Measurements from ENCODE around the gene ZBTB20. TPM values are rescaled to one million over a fixed set of nuclear protein-coding genes. Genes with fewer than 3 reads are reported as not detected.

The ZBTB20 gene
- total and polyA plus RNA-seq, 4 donors: 0.88 to 83.2 (median 20.4) TPM

DNA sequence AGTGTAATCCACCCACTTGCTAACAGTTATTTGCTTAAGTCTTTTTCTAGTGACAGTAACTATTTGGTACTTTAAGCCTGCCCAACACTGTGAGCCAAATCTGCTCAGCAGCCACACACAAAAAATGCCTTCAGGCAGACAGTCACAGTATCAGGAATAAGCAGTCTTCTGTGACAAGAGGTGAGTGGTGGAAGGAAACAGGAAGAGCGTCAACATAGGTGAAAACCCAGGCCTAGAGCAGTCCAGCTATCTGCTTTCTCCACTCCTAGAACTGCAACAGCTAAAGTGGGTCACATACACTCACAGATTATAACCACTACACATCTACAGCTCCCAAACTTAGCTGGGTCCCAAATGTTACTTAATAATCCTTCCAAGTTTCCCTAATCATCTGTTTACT lies 213.7 kb downstream of the ZBTB20 start (continued):
- TF ChIP-seq, protein P1, sequence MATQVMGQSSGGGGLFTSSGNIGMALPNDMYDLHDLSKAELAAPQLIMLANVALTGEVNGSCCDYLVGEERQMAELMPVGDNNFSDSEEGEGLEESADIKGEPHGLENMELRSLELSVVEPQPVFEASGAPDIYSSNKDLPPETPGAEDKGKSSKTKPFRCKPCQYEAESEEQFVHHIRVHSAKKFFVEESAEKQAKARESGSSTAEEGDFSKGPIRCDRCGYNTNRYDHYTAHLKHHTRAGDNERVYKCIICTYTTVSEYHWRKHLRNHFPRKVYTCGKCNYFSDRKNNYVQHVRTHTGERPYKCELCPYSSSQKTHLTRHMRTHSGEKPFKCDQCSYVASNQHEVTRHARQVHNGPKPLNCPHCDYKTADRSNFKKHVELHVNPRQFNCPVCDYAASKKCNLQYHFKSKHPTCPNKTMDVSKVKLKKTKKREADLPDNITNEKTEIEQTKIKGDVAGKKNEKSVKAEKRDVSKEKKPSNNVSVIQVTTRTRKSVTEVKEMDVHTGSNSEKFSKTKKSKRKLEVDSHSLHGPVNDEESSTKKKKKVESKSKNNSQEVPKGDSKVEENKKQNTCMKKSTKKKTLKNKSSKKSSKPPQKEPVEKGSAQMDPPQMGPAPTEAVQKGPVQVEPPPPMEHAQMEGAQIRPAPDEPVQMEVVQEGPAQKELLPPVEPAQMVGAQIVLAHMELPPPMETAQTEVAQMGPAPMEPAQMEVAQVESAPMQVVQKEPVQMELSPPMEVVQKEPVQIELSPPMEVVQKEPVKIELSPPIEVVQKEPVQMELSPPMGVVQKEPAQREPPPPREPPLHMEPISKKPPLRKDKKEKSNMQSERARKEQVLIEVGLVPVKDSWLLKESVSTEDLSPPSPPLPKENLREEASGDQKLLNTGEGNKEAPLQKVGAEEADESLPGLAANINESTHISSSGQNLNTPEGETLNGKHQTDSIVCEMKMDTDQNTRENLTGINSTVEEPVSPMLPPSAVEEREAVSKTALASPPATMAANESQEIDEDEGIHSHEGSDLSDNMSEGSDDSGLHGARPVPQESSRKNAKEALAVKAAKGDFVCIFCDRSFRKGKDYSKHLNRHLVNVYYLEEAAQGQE (IDR thresholded peaks at IDR 0.05): no peak

DNA sequence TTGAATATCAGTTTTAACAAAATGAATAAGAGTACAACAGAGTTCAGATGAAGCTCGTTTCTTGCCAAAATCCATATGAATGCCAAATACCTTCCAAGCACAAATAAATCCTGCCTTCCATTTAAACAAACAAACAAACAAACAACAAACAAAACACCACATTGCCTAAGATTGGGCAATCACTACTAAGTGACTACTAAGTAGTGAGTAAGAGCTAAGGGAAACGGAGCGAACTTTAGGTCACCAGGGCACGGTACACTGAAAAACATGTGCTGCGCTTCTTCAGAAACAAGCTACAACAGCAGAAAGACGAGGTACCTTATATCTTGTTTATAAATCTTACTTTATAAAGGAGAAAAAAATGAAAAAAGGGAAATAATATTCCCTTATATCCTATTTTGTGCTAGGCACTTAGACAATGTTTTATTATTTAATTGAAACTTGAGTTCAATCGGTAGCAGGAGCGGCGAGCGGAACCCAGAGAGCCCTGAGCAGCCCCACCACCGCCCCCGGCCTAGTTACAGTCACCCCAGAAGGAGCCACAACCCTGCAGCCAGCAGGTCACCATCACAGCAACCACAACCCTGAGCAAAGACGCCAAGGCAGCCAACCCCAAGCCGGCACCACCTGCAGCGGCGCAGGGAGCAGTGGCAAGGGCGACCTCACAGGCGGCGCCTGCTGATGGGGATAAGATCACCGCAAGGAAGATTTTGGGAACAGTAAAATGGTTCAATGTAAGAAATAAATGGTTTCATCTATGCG lies 216.9 kb downstream of the ZBTB20 start:
- H3K27me3 ChIP-seq (ENCODE audit: control insufficient read depth in 4 of 4, insufficient read depth in 4 of 4, low read length in 3 of 4): no peaks in the 10 kb centered on the region
- DNase-seq (ENCODE audit: low spot score): no peak
- H3K9me3 ChIP-seq (ENCODE audit: control insufficient read depth in 4 of 4, low read length in 3 of 4): no peaks in the 10 kb centered on the region
- H3K27ac ChIP-seq (ENCODE audit: low read depth in 1 of 2, low read length in 2 of 2): no peak overlapping the region
- no peaks in the 10 kb centered on the region for H3K36me3 ChIP-seq (ENCODE audit: control insufficient read depth in 4 of 4, insufficient read depth in 3 of 4, low read depth in 1 of 4, low read length in 3 of 4)
- H3K9ac ChIP-seq (ENCODE audit: low read depth in 1 of 2, low read length in 2 of 2): no peak overlapping the region
- no peak overlapping the region for H3K4me3 ChIP-seq (ENCODE audit: low read depth in 1 of 3, low read length in 3 of 3)
- 93% methylated on average over 21 of the region's 21 CpGs for WGBS
- no peaks in the 10 kb centered on the region for H3K4me1 ChIP-seq (ENCODE audit: control insufficient read depth in 4 of 4, insufficient read depth in 4 of 4, low read length in 3 of 4)
- no peak for TF ChIP-seq JUND (IDR thresholded peaks at IDR 0.05)
- TF ChIP-seq, protein P2, sequence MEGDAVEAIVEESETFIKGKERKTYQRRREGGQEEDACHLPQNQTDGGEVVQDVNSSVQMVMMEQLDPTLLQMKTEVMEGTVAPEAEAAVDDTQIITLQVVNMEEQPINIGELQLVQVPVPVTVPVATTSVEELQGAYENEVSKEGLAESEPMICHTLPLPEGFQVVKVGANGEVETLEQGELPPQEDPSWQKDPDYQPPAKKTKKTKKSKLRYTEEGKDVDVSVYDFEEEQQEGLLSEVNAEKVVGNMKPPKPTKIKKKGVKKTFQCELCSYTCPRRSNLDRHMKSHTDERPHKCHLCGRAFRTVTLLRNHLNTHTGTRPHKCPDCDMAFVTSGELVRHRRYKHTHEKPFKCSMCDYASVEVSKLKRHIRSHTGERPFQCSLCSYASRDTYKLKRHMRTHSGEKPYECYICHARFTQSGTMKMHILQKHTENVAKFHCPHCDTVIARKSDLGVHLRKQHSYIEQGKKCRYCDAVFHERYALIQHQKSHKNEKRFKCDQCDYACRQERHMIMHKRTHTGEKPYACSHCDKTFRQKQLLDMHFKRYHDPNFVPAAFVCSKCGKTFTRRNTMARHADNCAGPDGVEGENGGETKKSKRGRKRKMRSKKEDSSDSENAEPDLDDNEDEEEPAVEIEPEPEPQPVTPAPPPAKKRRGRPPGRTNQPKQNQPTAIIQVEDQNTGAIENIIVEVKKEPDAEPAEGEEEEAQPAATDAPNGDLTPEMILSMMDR (IDR thresholded peaks at IDR 0.05; ENCODE audit: low read depth, low read length, missing input control): no peak
- no peak for TF ChIP-seq RAD21 (IDR thresholded peaks at IDR 0.05)
- TF ChIP-seq TAF1 (conservative IDR thresholded peaks at IDR 0.05): no peak
- TF ChIP-seq ATF3 (IDR thresholded peaks at IDR 0.05): no peak
- TF ChIP-seq HNF4G (IDR thresholded peaks at IDR 0.05): no peak

GRCh38 chr3:114928989-114929640 lies 218.0 kb downstream of the ZBTB20 start:
- TF ChIP-seq RXRA (IDR thresholded peaks at IDR 0.05) (no peak), YY1 (IDR thresholded peaks at IDR 0.05) (no peak), ATF3 (IDR thresholded peaks at IDR 0.05) (no peak), FOXA1 (IDR thresholded peaks at IDR 0.05) (no peak), MAX (IDR thresholded peaks at IDR 0.05) (no peak), HNF4A (conservative IDR thresholded peaks at IDR 0.05) (no peak), NR2F2 (IDR thresholded peaks at IDR 0.05) (no peak), TAF1 (conservative IDR thresholded peaks at IDR 0.05) (no peak), GABPA (IDR thresholded peaks at IDR 0.05 in 1 of 2, conservative IDR thresholded peaks at IDR 0.05 in 1 of 2) (no peak), JUND (IDR thresholded peaks at IDR 0.05) (no peak), RAD21 (IDR thresholded peaks at IDR 0.05) (no peak), HNF4G (IDR thresholded peaks at IDR 0.05) (no peak), SP1 (IDR thresholded peaks at IDR 0.05) (no peak)
- TF ChIP-seq, protein P2 (IDR thresholded peaks at IDR 0.05; ENCODE audit: low read depth, low read length, missing input control): no peak
- TF ChIP-seq, protein P1 (IDR thresholded peaks at IDR 0.05): no peak
- Histone ChIP-seq H3K4me3 (ENCODE audit: low read depth in 1 of 3, low read length in 3 of 3) (no peak overlapping the region), H3K27me3 (ENCODE audit: control insufficient read depth in 4 of 4, insufficient read depth in 4 of 4, low read length in 3 of 4) (no peaks in the 10 kb centered on the region), H3K9me3 (ENCODE audit: control insufficient read depth in 4 of 4, low read length in 3 of 4) (no peaks in the 10 kb centered on the region), H3K4me1 (ENCODE audit: control insufficient read depth in 4 of 4, insufficient read depth in 4 of 4, low read length in 3 of 4) (no peaks in the 10 kb centered on the region), H3K36me3 (ENCODE audit: control insufficient read depth in 4 of 4, insufficient read depth in 3 of 4, low read depth in 1 of 4, low read length in 3 of 4) (no peaks in the 10 kb centered on the region), H3K27ac (ENCODE audit: low read depth in 1 of 2, low read length in 2 of 2) (no peak overlapping the region), H3K9ac (ENCODE audit: low read depth in 1 of 2, low read length in 2 of 2) (no peak overlapping the region)
- no peak for DNase-seq (ENCODE audit: low spot score)
- whole genome bisulfite sequencing: 76% methylated on average over 2 of the region's 2 CpGs

Measured in liver (tissue), 9 donors.